Activated T-cell treated with anti-CD3 and anti-CD28 coated beads for 4 hours (primary cell): ENCODE results near the gene WDR20.
"Not testable (repeated sequence)": the region's sequence is repeated elsewhere in the genome, so short reads cannot be mapped to it uniquely, and the experiment has no call there.

ENCODE experiments used
- DNase-seq: peaks from one replicate; pipeline ENCODE4 v3.0.0-alpha.2; 2020

Gene WDR20

DNA sequence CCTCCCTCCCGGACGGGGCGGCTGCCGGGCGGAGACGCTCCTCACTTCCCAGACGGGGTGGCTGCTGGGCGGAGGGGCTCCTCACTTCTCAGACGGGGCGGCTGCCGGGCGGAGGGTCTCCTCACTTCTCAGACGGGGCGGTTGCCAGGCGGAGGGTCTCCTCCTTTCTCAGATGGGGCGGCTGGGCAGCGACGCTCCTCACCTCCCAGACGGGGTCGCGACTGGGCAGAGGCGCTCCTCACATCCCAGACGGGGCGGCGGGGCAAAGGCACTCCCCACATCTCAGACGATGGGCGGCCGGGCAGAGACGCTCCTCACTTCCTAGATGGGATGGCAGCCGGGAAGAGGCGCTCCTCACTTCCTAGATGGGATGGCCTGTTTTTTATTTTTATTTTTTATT, 33.0 kb downstream of the WDR20 start:
- not testable (repeated sequence) for DNase-seq

DNA sequence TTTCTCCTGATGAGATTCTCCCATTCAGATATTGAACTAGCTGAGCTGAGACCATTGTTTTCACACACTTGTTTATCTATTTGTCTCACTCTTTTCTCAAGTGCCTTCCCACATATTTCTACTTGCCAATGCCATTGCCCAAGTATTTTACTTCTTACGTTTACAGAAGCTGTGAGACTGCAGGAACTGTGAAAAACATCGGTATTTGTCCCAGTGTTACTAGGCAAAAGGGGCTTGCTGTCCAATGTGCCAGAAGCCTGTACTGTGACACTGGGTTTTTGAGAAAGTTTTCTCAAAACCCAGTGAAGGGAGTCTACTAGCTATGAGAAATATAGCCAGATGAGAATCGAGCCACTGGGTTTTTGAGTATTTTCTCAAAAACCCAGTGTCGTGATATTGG, 37.5 kb downstream of the WDR20 start:
- no peak for DNase-seq

DNA sequence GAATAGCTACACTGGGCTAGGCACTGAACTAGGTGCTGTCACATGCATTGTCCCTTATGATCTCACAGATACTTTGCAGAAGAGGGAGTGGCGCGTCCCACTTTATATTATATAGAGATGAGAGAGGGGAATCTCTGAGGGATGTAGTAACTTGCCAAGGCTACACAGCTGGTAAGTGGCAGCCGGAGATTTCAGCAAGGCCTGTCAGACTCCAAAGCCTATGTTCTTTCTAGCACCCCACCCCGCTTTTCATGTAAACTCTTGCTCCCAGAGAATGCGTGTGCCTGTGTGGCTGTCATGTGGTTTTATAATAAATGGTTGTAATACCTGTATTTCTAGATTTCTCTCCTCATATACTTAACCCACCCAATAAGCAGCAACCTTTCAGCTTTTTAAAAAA, 39.1 kb downstream of the WDR20 start:
- DNase-seq = no peak

DNA sequence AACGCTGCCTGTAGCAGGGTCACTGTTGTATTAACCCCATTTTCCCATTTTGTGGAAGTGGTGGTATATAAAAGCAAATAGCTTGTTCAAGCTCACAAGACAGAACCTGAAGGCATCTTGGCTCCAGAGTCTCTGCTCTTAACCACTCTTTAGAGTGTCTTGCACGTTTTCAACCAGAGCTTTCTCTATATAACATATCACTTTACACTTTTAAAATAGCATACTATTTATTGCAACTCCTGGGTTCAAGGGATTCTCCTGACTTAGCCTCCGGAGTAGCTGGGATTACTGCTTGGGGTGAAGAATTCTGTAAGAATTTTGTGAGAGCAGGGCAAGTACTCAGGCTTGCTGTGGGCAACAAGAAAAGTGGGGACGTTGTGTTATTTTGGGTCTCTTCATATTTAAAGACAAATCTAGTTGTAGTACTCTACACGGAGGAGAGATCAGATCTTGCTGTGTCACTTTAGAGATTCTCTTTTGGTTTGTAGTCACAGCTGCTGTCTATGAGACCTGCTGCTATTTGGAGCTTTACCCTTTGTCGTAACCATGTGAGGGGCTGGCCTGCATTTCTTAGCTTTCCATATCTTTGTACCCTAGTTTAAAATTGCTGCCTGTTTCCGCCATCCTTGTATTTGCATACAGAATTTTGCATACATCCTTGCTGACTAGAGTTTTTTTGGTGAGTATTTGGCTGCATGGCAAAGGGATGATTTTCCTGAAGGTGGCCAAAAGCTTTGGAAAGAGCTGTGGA, 40.7 kb downstream of the WDR20 start:
- DNase-seq = no peak

DNA sequence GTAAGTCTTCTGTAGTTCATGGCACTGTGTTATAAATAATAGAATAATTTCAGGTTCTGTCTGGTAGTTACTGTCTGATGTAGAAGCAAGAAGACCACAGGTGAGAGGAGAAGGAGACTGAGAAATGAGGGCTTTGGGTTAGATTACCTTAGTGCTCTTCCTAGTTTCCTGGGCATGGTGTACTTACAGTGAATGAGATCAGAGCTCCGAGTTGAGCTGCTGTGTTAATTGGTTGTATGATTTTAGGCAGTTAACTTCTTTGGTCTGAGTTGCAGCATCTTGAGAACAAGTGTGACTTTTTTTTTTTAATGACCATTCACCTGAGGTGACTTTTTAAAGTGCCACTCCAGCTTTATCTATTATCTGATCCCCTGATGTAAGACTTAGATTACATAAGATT, 41.5 kb downstream of the WDR20 start:
- DNase-seq = no peak

DNA sequence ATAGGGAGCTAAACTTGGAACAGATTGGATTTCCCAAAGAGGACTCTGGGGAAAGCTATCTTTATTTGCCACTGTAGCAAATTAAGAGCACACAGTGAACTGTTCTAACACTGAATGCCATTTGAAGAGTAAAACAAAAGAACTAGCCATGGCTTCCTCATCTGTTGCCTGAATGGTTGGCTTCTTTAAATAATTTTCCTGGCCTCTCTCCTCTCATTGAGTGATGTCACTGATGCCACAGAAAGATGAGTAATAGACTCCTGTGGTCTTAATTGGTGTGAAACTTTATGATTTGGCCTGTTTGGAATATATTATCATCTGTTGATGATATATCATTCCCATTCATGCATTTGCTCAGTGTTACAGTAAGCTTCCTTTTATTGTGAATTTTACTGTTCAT, 42.5 kb downstream of the WDR20 start:
- DNase-seq = no peak

DNA sequence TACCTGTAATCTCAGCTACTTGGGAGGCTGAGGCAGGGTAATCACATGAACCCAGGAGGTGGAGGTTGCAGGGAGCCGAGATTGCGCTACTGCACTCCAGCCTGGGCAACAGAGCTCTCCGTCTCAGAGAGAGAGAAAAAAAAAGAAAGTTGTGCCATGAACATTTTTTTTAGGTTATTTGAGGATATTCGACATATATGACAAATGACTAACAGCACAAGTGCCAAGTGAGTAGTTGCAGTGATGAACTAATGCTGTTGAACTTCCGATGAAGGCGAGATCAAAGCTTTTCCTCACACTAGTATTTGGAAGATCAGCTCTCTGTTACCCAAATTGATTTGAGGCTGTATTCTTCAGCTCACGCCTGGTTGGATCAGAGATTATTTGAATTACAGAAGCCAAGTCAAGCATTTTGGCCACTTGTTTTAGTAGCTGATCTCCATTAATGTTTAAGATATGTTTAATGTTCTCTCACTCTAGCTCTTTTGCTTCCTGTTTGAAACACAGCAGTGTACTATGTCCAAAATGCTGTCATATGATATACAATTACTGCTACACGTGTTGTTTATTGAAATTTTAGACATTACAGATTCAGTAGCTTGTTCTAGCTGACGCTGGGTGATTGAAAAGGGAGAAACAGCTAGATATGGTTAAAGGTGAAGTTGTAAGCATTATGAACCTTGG, 43.4 kb downstream of the WDR20 start:
- no peak for DNase-seq

DNA sequence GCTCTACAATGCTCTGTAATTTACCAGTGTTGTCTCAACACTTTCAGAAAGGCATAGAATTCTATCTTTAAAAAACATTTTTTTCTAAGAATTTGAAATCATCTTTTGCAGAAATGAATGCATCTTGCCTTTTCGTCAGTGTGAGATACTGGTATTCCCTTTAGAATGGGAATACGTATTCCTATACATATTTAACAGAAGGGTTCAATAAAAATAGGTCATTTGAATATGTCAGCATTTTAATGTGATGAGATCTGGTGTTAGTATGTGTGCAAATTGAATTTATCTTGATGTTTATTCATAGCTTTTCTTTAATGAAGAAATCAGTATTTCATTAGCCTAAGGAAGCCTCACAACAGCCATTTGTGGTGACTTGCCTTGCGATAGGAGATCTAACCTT, 44.2 kb downstream of the WDR20 start:
- no peak for DNase-seq

DNA sequence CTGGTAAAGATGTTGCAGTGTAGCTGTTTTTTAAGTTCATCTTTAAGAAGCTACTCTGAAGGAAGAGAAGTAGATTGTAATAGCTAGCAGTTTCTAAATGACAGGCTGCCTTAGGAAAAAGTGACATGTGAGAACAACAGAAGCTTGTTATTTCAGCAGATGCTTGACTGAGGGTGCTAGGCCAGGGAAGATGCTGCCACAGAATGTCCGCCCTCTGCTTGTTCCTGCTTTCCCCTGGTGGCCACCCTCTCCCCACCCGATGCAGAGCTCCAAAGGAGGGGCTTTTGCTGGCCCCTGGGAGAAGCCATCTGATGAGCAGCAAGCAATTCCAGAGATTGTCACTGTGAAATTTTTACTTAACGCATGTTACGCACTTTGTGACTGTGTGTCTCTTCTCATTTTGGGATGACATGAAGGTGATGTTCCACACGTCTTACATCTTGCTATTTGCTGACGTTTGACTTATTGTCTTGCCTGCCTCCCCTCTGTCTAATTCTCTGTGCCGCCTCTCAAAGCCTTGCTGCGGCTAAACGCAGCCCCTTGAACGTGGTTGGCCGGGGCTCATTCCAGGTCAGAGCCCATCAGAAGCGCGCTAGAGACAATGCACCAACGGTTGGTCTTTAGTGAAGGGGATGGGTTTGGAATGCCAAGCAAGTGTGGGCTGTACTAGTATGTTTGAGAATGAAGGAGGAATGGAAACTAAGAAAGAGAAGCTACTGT, 44.8 kb downstream of the WDR20 start:
- no peak for DNase-seq

DNA sequence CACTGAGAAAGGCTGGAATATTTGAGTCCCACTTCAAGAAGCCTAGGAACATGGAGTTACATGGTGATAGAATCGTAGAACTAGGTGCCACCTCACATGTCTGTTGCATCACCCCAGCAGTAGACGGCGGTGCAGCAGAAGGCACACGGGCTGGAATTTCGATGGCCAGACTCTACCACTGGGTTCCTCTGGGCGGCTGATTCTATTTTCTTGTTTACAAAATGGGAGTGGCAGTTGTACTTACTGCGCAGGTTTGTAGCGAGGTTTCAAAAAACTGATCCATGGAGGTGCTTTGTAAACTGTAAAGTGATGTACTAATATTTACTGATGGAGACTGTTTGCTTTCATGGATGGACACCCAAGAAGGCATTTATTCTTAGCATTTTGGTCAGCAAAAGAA, 45.7 kb downstream of the WDR20 start:
- no peak for DNase-seq

DNA sequence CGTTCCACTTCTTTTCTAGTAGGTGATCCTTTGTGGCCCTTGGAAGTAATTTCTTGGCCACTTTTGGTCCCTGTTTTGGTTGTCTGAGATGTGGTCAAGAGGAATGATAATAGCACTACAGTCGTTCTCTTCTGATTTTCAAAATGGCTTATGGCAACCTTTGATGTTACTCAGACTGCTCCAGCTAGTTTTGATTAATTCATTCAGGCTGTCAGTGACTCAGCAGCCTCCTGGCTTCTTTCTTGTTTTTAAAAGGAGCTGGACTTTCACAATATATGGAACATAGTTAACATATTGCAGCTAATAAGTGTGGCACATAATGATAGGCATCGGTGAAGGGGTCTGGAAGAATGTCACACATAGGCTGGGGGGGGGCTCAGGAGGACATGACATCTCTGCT, 47.3 kb downstream of the WDR20 start:
- no peak for DNase-seq

DNA sequence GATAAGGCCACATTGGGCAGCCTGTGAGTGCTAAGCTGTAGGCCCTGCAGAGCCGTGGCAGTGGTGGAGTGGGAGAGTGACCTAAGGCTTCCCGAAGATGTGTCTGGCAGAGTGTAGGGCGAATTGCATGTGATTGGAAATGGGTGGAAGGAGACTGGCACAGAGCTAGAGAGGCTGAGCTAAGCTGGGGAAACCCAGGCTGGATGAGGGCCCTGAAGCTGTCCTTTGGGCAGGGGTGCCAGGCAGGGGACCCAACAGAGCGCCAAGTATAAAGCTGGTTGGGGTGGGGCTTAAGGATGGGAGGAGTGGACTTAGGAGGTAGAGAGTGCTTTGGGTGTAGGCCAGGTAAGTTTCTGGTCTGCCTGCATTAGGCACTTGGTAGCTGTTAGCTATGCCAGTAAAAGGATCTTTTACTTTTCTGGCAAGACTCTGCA, 47.9 kb downstream of the WDR20 start:
- no peak for DNase-seq

DNA sequence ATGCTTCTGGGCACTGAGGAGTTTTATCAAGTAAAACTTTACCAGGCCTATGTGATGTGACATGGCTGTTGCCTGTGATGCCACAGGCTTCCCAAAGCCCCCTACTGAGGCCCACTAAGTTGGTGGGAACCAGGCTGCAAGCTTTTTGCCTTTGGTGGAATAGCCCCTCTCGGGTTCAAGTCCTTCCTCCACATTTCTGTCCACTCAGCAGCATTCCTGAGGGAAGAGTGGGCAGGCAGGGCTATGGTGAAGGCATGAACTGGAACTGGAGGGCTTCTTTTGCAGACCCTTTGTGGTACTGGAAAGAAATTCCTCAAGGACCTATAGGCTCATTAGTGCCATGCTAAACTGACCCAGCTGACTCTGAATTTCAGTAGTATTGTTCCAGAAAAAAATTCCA, 48.5 kb downstream of the WDR20 start:
- no peak for DNase-seq

DNA sequence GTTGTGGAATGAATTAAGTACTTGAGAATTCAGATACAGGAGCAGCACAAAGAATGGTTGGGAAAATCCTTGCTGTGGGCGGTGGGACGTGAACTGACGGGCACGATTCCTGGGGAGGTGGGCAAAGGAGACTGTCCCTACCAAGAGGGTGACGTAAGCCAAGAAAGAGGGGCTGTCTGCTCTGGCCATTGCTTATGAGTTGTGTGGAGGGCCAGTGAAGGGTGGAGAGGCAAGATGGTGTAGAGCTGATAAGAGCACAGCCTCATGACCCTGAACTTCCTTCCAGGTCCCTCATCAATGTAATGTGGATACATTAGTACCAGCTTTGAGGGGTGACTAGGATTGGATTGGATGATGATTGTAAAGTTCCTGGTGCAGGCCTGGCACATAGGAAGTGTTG, 50.2 kb downstream of the WDR20 start:
- no peak for DNase-seq

DNA sequence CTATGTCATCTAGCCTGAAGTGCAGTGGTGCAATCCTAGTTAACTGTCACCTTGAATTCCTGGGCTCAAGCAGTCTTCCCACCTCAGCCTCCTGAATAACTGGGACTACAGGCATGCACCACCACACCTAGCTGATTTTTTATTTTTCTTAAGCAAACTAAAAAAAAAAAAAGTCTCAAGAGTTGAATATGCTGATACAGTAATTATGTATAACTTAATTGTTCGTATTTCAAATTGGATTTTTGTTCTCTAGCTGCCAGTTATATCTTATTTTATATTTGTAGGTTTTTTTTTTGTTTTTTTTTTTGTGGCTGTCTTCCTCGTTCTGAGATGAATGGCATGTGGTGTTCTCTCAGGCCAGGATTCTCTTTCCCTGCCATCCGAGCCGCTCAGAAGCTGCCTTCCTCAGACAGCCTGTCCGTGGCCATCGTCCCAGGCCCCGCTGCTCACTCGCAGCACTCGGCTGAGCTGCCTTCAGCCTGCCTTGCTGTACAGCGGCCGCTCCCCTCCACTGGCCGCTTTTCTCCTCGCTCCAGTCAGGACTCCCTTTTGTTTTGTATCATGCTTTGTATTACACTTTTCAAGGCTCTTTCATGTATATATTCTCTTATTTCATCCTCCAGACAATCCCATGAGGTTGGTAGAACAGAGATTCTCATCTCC, 53.3 kb downstream of the WDR20 start:
- no peak for DNase-seq

DNA sequence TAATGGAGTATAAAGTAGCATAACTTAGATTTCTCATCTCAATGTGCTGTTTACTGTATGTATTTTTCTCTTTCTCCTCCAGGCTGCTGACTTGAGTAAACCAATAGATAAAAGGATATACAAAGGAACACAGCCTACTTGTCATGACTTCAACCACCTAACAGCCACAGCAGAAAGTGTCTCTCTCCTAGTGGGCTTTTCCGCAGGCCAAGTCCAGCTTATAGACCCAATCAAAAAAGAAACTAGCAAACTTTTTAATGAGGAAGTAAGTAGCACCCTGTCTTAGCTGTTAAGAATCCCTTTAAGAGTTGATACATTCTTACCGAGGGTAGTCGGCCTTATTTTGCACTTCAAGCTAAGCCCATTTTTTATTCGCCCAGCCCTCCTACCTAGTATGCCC, 55.2 kb downstream of the WDR20 start:
- no peak for DNase-seq

DNA sequence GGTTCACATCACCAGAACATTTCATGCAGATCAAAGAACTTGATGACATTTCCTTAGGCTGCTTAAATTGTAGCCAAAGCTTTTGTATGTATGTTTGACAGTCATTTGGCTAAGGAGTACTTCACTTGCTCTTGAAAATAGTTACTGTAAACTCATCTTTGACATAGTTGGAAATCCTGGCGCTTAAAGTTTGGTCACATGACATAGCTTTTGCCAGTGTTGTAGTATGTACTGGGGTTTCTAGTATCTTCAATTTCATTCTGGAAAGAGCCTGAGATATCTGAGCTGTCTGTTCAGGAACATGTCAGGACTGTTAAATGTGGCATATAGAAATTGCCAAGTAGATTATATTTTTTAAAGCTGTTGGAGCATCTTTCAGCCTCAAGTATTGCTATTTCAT, 55.7 kb downstream of the WDR20 start:
- no peak for DNase-seq

DNA sequence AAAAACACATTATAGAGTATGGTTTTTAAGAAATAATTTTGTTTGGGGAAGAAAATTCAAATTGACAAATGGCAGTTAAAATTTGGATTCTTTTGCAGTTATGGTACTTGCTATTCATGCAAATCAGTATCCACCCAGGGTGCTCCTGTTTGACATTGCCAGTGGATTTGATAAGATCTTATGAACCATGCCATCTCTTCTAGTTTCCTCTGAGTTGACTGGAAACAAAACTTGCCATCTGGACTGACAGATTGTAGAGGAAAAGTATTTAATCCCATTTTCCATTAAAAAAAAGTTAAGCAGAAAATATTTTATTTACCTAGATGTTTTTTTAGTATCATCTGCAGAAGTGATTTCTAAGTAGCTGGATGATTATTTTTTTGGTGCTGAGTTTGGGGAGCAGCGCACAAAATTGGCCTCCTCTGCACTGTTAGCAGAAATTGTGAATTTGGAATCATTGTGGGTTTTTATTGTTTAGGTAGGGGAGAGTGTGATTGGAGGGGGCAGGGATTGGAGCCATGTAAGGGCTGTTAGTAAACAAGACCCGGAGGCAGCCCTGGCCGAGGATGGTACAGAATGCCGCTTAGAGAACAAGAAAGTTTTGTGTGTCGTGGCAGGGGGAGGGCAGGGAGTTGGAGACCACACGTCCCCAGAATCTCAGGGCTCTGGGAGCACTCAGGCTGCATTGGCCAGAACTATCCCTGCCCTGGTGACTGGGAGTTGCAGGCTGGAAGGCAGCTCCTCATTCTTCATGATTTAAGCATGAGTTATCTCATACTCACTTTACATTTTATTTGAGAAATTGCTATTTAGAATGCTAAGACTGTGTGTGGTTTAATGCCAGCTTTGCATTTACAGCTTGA, 56.6 kb downstream of the WDR20 start:
- no peak for DNase-seq

DNA sequence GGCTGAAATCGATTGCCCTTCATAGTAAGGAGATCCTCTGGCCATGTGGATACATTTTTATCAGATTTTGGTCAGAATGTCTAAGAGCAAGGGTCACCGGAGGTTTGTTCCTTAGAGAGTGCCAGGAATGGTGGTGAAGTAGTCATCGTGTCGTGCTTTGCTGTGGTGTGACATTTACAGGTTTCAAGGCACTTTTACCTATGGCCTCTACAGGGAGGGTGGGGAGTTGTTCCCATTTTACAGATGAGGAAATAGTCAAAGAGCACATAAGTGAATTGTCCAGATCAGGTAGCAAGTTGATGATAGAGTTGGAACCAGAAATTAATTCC, 57.2 kb downstream of the WDR20 start:
- DNase-seq = no peak

DNA sequence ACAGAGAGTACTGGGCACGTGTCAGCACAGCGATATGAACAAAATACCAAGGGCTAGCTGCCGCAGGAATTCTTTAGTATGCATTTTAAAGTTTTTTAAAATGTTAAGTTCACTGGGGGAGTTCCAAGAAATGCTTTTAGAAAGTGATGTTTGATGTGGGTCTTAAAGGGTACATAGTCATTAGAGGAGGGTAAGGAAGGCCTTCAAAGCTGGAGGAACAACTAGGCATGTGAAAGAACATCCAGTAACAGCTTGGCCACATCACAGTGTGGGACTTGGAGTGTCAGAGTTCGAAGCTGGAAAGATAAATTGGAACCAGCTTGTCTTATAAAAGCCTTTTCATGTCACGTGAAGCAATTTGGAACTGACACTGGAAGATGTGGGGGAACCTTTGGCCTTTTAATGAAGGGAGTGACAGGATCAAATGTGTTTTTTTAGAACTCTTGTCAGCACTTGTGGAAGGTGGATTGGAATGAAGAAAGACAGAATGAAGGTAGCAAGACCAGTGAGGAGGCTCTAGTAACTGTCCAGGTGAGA, 57.7 kb downstream of the WDR20 start:
- no peak for DNase-seq

DNA sequence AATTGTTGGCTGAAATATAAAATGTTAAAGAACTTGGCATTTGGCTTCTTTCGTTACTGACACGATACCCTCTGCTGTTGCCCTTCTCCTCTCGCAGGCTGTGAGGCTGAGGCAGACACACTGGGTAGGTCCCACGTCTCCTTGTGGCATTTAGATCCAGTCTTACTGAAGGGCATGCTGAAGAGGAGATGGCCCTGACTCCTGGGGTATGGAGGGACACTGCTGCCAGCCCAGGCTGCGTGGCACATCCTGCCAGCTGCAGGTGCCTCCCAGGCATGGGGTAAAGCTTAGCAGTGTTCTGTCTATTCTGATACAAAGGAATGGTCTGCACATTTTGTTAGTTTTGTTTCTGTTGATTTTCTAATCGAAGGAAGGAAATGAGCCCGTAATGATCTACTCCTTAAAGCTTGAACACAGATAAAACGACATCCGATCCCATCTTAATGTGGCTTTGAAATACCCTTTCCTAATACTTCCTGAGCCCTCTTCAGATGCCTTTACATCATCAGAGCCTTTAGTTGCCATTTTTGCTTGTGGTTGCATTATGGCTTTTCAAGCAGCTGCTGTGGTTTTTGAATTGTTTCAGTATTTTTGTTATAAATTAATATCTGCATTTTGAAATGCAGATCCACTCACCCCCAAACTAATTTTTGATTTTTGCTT, 61.1 kb downstream of the WDR20 start:
- no peak for DNase-seq

DNA sequence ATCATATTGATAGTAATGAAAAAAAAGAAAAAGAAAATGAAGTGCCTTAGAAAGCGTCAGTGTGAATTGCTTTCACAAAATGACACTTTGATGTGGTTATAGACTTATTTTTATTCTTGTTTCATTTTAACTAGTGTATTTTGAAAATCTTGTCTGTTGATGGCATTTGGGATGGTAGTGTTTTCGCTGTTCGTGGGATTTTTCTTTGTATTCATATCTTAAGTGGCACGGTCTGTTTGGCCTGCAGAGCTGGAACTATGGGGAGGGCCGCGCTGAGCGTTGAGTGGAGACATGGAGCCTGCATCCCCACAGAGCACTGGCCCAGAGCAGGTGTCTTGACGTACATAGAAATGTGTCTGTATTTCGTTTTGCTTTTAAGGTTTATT, 61.6 kb downstream of the WDR20 start:
- no peak for DNase-seq
